IPS-NIHi11 (cell line): ENCODE measurements around the gene KCNJ14.
A peak's percentile ranks its signal among the peaks of the same experiment; 100 is the strongest.

Source experiments
- DNase-seq: peaks from one replicate; pipeline ENCODE4 v3.0.0; 2012; ENCODE audit warnings: mixed read lengths, low spot score

KCNJ14 gene

GRCh38 chr19:48508729-48509411 is 53.5 kb downstream of the KCNJ14 start:
- DNase-seq = no peak

- peak; percentile 68 for DNase-seq
These were observed 54.3 kb downstream of the KCNJ14 start for GRCh38 chr19:48509467-48510194.

- DNase-seq = peak; percentile 68
These were observed 55.3 kb downstream of the KCNJ14 start for GRCh38 chr19:48510421-48511268.

- DNase-seq = no peak
These were observed 56.0 kb downstream of the KCNJ14 start for GRCh38 chr19:48511321-48511731.

GRCh38 chr19:48511800-48512503 is 56.6 kb downstream of the KCNJ14 start, which contains the start of gene LMTK3:
TSS of gene LMTK3 (minus strand) at chr19:48511835. CDS start at chr19:48511576, 259 bp downstream.
- DNase-seq = peak; percentile 70

- no peak for DNase-seq
These were observed 57.3 kb downstream of the KCNJ14 start for GRCh38 chr19:48512504-48513288.

- peak; percentile 84 for DNase-seq
These were observed 58.1 kb downstream of the KCNJ14 start for GRCh38 chr19:48513289-48514122.

- DNase-seq = no peak
These were observed 58.7 kb downstream of the KCNJ14 start for GRCh38 chr19:48514123-48514458.

- no peak for DNase-seq
These were observed 61.2 kb downstream of the KCNJ14 start for GRCh38 chr19:48516536-48516935.
